ENCODE measurements around the gene CIROP. TPM values are rescaled to one million over a fixed set of nuclear protein-coding genes. Genes with fewer than 3 reads are reported as not detected.

The CIROP gene, protein sequence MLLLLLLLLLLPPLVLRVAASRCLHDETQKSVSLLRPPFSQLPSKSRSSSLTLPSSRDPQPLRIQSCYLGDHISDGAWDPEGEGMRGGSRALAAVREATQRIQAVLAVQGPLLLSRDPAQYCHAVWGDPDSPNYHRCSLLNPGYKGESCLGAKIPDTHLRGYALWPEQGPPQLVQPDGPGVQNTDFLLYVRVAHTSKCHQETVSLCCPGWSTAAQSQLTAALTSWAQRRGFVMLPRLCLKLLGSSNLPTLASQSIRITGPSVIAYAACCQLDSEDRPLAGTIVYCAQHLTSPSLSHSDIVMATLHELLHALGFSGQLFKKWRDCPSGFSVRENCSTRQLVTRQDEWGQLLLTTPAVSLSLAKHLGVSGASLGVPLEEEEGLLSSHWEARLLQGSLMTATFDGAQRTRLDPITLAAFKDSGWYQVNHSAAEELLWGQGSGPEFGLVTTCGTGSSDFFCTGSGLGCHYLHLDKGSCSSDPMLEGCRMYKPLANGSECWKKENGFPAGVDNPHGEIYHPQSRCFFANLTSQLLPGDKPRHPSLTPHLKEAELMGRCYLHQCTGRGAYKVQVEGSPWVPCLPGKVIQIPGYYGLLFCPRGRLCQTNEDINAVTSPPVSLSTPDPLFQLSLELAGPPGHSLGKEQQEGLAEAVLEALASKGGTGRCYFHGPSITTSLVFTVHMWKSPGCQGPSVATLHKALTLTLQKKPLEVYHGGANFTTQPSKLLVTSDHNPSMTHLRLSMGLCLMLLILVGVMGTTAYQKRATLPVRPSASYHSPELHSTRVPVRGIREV
- total RNA-seq, result not detected in 2 replicates

DNA sequence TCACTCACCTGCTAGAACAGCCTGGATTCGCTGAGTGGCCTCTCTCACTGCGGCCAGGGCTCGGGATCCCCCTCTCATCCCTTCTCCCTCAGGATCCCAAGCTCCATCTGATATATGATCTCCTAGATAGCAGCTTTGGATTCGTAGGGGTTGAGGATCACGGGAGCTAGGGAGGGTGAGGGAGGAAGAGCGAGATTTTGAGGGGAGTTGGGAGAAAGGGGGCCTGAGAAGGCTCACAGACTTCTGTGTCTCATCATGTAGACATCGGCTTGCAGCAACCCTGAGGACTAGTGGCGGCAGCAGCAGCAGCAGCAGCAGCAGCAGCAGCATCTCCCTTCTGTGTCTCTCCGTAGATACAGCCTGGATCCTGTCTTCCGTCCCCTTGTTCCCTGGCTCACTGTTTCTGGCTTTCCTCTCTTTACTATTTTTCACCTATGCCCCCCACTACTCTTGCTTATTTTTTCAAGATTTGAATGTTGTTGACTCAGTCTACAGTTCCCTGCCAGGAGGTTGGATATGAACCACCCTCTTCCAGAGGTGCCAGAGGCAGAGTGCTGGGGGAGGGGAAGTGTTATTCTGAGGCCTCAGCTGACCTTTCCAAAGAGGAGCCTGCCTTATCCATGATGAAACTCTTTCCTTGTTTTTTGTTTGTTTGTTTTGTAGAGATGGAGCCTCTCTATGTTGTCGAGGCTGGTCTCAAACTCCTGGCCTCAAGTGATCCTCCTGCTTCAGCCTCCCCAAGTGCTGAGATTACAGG lies at the start of gene CIROP:
Gene CIROP, minus strand, starts transcription at position 399 of the 757 bp plus-strand sequence. Its CDS starts 69 bp downstream, at position 330.

DNA sequence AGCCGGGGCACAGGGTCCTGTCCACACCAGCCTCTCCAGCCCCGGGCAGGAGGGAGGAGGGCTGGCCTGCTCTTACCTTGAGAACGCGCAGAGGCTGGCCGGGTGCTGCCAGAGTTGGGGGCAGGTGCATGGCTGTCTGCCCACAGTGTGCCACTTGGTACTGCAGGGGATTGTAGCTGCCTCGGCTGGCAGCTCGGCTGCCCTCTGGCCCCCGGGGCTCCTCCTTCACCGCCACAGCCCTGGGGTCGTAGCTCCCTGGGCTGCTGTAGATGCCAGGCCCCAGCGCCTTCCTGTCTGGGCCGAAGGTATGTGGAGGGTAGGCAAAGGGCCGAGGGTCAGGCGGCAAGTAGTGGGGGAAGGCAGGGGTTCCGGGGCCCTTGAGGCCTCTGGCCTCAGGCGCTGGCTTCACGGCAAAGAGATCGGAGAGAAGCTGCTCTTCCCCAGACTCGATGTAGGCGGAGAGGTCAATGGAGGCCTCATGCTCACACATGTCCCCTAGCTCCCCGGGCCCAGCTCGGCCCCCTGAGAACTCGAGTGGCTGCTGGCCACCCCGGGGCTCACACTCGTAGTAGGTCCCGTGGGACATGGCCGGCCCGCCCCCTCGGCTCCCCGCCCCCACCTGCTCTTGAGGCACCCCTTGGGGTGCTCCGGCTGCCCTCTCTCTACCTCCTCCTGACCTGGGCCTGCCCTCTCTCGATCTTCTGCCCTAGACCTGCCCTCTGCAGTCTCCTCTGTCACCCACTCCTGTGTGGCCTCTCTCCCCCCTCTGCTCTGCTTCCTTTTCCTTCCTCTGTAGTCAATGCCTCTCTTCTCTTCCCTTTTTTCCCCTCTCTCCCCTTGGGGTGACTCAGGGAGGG lies 13.9 kb upstream of the CIROP start, which contains the start of gene CEBPE:
Gene CEBPE, minus strand, starts transcription at position 750 of the 857 bp plus-strand sequence. Its CDS starts 164 bp downstream, at position 586.

DNA sequence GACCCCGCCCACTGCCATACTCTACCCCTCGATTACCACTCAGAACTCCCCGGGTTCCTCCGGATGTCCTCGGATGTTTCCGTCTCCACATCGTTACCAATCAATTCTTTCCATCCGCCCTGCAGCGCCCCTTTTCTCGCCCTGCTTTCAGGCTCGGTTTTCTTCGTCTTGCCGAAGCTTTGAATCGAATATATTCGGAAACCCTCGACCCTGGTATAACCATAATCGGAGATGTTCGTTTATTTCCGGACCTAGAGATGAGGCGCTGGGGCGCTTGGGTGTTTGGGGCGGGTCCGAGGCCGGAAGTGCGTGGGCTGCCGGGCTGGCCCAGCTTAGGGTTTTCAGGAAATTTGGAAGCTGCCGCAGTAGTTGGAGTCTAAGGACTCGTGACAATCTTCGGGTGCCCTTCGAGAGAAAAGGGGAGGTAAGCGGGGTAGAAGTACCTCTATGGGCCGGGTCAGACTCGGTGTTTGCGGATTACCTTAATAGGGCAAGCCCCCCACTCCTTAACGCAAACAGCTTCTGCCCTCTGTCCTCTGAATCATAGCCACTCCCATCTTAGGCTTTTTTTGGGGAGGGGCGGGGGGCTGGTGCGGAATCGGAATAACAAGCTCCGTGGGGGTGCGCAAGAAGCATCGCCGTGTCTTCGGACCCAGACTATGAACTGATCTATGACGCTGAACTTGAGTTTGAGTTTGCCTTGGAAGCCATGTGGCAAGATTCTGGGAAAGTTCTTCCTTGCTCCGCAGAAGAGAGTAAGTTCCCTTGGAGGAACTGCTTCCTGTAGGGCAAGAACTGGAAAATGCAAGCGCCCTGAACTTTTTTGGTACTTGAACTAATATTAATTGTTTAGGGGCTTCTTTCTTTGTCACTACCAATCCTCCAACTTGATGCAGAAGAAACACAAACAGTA lies 9.3 kb downstream of the CIROP start, which contains the start of gene C14orf119:
Gene C14orf119, plus strand, starts transcription at position 310 of the 913 bp plus-strand sequence. CDS start 2,154 bp downstream, outside the sequence.

DNA sequence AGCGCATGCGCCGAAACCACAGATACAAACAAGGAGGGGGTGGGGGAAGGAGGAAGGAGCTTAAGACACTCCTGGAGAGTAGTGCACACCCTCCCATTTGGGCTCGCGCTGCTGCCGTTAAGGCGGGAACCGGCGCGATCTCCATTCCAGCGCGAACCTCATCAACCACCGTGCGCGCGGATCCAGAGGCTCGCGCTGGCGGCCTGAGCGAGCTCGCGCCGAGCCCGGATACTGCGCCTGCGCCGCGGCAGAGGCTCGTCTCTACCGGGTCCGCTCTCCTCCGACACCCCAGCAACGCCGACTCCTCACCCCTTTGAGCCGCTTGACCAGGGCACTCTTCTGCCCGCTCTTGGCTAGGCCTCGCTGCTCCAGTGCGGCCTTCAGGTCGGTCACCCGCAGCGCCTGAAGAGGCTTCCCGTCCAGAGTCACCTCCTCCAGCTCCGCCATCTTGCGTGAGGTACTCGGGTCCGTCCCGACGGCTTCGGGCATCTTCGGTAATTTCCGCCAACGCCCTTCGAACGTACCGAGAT lies 10.1 kb downstream of the CIROP start, which contains the start of gene ACIN1:
Gene ACIN1, minus strand, starts transcription at position 471 of the 530 bp plus-strand sequence. Its CDS starts 24 bp downstream, at position 447.

DNA sequence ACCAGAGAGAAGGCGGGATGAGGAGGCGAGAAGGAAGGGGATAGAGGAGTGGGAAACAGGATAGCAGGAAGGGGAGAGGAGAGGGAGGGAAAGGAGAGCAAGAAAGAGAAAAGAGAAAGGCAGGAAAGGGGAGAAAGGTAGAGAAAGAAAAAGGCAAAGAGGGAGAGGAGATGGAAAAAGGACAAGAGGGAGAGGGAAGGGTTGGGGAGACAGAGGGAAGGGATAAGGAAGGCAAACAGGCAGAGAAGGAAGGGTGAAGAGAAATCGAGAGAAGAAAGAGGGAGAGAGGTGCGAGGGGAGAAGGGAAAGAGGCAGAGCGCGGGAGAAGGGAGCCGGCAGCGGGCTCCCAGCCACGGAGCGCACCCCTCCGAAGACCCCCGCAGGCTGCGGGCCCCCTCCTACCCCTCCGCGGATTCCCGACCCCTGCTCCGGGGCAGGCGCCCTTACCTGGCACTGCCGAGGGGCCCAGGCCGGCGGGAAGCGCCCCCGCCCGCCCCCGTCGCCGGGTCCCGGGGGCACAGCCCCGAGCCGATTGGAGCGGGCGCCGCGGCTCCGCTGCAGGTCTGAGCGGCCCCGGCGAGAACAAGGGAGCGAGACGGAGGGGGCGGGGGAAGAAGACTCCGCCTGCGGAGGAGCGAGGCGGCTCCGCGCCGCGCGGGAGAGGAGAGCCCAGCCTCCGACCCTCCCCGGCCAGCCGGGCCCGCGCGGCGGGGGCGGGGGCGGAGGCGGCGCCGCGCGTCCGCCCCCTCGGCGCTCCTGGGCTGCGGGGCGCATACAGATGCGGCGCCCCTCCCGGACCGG lies 47.6 kb downstream of the CIROP start, which contains the start of gene CDH24:
Gene CDH24, minus strand, starts transcription at position 565 of the 801 bp plus-strand sequence. CDS start 1,787 bp downstream, outside the sequence.

Other genes starting within 250 kb of the CIROP start
- gene LRP10, start 233.2 kb downstream of the CIROP start, total RNA-seq, result 117 and 200 TPM in 2 replicates
- 0.14 TPM in 1 of 2 replicates, not detected in the other for gene REM2, start 221.8 kb downstream of the CIROP start, total RNA-seq
- gene RBM23, start 185.8 kb downstream of the CIROP start, total RNA-seq, result 59.2 and 93.5 TPM in 2 replicates
- gene PRMT5, start 175.6 kb downstream of the CIROP start, total RNA-seq, result 46.0 and 60.8 TPM in 2 replicates
- 17.2 and 28.2 TPM in 2 replicates for gene HAUS4, start 147.9 kb downstream of the CIROP start, total RNA-seq
- gene AJUBA, start 122.4 kb downstream of the CIROP start, total RNA-seq, result 36.3 and 57.9 TPM in 2 replicates
- 5.6 and 7.8 TPM in 2 replicates for gene C14orf93, start 94.8 kb downstream of the CIROP start, total RNA-seq
- 182 and 254 TPM in 2 replicates for gene PSMB5, start 70.1 kb downstream of the CIROP start, total RNA-seq
- not detected in 2 replicates for gene PSMB11, start 62.8 kb downstream of the CIROP start, total RNA-seq
- gene CDH24, start 47.5 kb downstream of the CIROP start, total RNA-seq, result 8.0 and 9.7 TPM in 2 replicates
- gene ACIN1, start 9.9 kb downstream of the CIROP start, total RNA-seq, result 52.9 and 88.7 TPM in 2 replicates
- 48.0 and 58.5 TPM in 2 replicates for gene C14orf119, start 9.5 kb downstream of the CIROP start, total RNA-seq
- gene CEBPE, start 14.3 kb upstream of the CIROP start, total RNA-seq, result not detected in 2 replicates
- 0.89 and 1.8 TPM in 2 replicates for gene SLC7A8, start 78.7 kb upstream of the CIROP start, total RNA-seq
- gene RNF212B, start 132.9 kb upstream of the CIROP start, total RNA-seq, result not detected in 2 replicates
- 3.6 and 4.9 TPM in 2 replicates for gene HOMEZ, start 181.1 kb upstream of the CIROP start, total RNA-seq
- gene PPP1R3E, start 197.9 kb upstream of the CIROP start, total RNA-seq, result 2.3 and 3.0 TPM in 2 replicates
- 18.4 and 24.9 TPM in 2 replicates for gene BCL2L2, start 201.8 kb upstream of the CIROP start, total RNA-seq
- 98.9 and 104 TPM in 2 replicates for gene PABPN1, start 216.5 kb upstream of the CIROP start, total RNA-seq
- 30.4 and 54.9 TPM in 2 replicates for gene SLC22A17, start 247.9 kb upstream of the CIROP start, total RNA-seq

Data from smooth muscle cell of the umbilical artery (primary cell).